Stimulated activated CD4-positive, alpha-beta T cell treated with anti-CD3 and anti-CD28 coated beads, TNF-alpha, amount 100 ng/mL, for 48 hours (primary cell): ENCODE data around the gene SNORC.

Source experiments
- DNase-seq, 3 donors: peaks; one replicate each; pipeline ENCODE4 v3.0.0-alpha.2; 2020; ENCODE audit warnings: low read depth in 3 of 3

The SNORC gene

DNA sequence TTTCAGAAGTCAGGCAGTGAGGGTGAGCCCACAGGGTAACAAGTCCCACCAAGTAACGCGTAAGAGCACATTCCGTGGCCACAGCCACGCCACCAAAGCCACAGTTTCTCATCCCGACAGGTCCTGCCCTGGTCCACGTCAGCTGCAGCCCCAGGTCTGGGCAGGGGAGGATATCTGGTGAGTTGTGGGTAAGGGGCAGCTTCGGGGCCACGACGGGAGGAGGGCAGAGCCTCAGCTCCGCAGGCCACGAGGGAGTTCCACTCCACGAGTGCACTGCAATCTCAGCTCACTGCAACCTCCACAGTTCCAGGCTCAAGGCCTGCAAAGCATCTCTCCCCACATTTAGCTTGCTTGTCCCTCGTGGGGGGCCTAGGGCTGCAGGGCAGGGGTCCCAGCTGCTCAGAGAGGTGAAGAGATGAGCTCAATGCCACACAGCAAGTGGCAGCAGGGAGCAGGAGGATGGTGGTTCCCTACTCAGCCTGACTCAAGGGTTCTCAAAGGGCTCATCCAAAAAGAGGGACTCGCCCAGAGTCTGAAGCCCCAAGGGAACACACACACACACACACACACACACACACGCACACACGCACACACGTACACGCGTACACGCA is 12.5 kb downstream of the SNORC start:
- DNase-seq, result no peak

DNA sequence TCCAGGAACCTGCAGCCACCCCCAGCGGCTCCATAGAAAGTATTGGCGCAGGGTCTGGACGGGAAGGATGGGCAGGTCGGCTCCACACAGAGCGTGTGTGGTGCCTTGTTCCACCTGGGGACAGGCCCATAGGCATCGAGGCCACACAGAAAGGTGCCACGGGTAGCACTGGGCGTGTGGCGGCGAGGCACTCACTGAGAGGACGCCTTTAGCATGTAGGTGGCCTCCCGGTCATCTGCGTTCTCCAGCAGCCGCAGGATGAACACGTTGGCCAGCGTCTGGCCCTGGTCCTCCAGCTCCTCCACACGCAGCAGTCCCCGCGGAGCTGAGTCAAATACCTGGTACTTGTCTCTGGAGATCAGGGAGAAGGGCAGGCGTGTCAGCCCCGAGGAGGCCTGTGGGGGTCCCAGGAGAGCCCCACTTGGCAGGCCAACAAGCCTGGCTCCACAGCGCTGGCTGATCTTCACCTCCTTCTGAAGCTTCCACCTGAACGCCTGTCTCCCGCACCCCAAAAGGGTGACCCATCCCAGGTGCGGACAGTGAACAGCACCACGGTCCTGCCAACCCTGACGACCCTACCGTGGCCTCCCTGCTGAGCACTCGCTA is 13.2 kb downstream of the SNORC start:
- DNase-seq, result no peak

DNA sequence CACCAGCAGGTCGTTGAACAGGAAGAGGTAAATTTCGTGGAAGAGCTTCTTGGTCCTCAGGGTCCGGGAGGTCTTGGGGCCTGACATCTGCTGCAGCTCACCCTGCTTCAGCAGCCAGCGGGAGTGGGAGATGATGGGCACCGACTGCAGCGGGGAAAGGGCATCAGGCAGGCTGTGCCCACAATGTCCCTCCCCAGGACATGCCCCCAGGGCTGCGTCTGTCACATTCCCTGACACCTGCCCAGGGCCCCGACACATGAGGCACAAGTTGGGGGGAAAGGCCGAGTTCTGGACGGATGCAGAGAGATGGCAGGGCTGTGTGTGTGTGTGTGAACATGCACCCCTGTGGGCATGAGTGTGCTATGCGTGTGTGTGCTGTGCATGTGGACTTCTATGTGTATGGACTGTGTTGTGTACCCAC is 13.9 kb downstream of the SNORC start:
- no peak for DNase-seq

DNA sequence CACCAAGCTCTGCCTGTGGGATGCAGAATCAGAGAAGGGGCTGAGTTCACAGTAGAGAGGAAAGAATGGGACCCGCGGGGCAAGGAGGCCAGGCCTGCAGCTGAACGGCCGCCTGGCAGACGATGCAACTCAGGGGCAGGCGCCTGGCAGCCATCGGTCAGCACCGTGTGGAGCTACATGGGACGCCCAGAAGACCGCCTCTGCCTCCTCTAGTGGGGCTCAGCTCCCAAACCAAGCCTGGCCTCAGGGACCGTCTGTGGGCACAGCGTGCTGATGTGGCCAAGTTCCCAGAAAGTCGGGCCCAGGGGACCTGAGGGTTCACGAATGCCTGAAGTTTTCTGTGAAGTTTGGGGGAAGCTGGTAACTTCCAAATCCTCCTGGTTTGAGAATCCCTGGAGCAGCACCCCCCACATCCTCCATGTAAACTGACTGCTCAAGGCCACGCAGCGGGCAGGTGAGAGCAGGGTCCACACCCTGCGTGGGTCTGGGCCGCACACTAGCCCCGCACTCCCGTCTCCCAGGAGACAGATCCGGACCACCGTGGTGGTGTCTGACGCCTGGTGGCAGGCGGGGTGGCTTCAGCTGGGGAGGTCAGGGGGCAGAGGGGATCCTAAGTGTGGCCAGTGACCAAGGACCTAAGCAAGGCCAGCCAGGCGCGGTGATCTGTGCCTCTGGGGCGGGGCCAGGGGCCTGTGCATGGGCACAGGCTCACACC is 14.6 kb downstream of the SNORC start:
- DNase-seq, result no peak

DNA sequence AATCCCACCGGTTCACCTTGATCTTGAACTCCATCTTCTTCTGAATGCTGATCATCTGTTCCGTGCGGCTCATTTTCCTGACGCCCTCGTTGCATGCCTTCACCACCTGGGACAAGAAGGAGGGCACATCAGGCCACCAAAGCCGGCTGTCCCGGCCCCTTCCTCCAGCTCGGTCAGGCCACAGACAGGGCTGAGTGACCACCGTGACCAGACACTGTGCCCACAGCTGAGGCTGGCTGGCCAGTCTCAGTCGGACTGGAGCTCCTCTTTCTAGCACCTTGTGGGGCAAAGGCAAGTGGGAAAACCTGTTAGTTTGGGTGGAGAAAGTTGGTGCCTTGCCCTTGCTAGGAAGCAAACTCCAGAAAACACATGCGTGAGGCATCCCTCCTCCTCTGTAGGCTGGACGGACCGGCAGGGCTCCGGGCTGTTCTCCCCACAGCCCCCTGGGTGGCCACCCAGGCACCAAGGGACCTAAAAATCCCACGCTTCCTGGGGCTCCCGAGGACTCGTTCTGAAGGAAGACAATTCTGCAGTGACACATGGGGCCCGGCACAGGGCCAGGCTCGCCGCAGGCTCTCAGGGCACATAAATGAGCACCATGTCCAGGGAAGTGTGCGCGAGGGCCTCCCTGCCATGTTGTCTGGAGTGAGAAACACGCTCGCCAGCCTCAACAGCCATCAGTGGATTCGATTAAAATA is 15.3 kb downstream of the SNORC start:
- DNase-seq, result no peak

DNA sequence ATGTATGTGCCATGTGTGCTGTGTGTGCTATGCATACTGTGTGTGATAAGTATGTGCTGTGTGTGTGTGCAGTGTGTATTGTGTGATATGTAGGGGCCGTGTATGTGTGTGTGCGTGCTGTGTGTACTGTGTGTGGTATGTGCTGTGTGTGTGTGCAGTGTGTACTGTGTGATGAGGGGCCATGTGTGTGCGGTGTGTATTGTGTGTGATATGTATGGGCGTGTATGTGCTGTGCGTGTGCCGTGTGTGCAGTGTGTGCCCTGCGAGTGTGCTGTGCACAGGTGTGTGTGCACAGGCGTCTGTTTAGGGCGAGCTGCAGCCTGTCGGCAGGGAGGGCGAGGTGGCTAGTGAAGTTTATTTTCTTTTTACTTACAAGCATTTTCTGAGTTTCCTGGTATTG is 16.1 kb downstream of the SNORC start:
- DNase-seq, result no peak

DNA sequence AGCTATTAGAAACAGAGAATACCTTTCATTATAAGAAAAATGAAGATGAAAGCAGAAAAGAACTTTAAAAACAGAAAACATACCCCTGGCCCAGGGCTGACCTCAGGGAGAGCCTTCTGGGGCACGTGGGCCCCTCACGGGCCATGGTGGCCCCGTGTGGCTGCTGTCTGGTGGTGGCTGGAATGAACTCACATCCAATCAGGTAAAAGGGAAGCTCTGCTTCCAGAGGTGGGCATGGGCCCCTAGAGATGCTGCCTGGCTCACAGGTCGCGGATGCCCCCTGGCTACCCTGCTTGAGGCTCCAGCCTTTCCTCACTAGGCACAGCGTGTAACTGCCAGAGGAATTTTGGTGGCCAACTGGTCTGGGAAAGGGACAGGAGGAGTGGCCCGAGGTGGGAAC is 16.6 kb downstream of the SNORC start:
- DNase-seq, result no peak

DNA sequence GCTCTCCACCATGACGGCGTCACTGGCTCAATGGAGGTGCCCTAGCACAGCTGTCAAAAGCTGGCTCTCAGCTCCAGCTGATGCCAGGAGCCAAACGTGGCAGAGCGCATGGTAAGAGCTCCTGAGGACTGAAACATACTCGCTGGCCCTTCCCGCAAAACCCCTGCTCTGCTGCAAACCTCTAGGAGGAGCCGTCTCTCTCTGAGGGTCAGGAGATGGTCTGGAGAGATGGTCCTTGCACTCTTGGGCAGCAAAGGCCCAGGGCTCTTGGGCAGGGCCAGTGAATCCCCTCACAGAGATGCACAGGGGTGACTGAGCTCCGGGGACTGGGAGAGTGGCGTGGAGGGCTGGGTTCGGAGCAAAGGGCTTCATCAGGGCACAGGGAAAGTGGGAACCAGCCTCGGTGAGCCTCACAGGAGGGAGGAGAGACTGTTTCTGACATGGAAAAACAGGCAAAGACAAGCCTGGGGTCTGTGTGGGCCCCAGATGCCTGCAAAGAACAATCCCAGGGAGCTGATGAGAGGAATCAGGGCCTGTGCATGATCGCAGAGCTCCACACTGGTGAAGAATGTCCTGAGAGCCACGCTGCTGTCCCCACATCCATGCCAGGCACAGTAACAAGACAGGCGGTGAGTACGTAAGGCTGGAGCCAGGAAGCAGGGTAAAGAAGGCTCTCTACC is 17.2 kb downstream of the SNORC start:
- DNase-seq, result no peak

DNA sequence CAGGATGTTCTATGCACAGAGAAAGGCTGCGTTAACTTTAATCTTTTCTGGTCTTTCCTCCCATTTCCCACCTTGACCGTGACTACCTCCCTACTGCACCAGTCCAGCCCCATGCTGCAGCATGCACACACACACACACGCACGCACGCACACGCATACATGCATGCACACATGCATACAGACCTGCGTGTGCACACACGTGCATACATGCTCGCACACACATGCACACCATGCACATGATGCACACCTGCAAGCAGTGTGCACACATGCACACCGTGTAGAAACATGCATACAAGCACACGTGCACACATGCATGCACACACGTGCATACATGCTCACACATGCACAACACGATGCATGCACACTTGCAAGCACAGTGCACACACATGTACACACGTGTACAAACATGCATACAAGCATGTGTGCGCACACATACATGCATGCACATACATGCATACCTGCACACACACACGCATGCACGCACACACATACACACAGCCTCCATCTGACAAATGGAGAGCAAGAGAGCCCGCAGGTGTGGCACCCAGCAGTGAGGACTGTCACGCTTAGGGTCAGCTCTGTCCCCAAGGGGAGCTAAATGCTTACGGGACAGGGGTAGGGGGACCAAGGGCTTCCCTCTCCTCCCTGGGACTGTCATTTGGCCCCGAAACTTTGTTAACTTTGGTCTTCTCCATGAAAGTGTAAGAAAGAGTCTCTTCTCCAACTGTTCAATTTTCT is 18.2 kb downstream of the SNORC start:
- no peak for DNase-seq

DNA sequence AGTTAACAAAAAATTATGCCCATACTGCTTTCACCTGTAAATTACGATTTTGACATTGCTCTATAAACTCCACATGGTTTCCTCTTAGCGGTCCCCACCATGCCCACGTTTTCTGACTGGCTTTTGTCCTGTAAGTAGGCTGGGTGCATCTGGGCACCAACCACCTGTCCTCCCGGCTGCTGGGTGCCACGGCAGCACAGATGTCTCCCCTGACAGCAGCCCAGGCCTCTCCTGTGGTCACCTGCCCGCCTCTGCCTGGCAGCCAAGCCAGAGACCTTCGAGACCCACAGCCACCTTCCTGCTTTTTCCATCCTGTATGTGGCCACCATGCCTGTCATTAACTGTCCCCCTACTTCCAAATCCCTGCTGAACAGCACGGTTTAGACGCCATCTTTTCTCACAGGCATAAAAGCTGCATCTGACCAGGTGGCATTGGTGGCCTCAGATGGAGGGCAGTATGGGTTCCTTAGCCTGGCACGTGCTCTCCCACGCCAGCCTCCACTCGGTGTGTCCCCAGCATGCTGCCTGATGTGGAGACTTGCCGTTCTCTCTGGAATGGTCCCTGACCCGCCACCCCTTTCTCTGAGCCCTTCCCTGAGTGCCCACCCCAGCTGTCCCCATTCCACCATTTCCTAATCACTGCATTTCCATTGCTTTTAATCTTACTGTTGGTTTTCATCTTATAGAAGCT is 18.9 kb downstream of the SNORC start:
- no peak for DNase-seq

DNA sequence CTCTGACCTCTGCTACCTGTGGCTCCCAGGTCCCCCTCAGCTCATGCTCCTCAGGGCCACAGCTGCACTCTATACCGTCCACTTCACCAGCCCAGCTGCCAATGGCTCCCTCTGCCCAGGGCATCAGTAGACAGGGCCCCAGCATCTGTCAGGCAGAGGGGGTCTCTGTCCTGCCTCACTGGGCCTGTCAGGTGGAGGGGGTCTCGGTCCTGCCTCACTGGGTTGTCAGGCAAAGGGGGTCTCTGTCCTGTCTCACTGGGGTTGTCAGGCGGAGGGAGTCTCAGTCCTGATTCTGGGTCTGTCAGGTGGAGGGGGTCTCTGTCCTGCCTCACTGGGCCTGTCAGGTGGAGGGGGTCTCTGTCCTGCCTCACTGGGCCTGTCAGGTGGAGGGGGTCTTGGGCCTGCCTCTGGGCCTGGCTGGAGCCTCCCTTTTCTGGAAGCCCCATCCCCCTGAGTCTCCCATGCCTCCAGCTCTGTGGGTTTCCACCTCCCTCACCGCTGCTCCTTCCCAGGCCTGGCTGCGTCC is 19.9 kb downstream of the SNORC start:
- DNase-seq, result no peak

DNA sequence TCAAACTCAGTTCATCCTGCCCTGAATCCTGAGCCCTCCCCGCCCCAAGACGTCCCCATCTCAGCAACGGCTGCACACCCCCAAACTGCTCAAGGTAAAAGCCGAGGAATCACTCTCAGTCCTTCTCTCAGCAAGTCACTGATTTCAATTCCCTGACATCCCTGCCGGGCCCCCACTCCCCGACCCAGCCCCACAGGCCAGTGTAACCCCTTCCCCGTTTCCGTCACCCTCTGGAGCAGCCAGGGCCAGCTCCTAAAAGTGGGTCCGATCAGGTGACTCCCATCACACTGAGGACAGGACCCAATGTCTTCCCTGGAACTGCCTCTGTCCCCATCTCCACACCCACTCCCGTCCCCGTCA is 20.5 kb downstream of the SNORC start:
- no peak for DNase-seq

DNA sequence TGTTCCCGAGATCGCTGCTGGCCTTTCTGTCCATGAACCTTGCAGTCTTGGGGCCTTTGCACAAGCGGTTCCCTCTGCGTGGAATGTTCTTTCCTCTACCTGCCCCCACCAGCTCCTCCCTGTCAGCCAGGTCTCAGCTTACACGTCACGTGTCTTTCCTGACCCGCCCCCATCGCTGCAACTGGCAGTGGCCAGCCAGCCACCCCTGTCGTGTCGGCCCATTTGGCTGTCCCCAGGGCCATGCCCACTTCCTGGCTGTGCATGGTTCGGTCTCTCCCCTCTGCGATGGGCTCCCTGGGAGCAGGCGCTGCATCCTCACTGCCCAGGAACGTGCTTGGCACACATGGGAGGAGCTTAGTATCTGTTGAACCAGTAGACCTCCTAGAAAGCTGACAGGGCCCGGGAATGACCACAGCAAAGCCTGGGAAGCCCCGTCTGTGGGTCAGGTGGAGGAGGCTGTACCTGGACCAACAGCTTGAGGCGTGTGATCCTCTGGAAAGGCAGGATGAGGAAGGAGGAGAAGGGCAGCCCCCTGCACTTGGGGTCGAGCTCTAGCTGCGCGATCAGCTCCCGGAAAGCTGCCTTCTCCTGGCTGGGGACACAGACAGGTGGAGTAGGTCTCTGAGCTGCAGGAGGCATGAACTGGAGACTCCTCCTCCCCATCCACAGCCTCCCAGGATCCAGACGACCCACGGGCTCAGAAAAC is 21.0 kb downstream of the SNORC start:
- no peak for DNase-seq

DNA sequence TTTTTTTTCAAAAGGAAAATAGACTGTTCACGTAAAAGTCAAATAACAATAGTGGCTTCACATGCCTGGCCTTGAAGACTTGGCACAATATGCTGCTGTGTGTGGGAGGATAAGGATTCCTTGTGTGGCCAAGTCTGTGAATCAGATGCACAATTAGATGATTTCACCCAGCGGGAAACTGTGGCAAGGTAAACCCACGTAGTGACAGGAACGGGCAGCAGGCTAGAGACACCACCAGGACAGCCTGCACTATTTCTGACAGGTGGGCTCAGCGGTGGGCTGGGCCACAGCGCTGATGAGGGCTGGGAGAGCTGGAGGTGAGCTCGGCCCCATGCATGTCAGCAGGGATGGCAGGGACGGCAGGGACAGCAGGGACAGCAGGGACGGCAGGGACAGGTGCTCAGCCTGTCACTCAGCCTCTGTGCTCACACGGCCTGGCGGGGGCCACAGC is 21.6 kb downstream of the SNORC start:
- DNase-seq, result no peak

DNA sequence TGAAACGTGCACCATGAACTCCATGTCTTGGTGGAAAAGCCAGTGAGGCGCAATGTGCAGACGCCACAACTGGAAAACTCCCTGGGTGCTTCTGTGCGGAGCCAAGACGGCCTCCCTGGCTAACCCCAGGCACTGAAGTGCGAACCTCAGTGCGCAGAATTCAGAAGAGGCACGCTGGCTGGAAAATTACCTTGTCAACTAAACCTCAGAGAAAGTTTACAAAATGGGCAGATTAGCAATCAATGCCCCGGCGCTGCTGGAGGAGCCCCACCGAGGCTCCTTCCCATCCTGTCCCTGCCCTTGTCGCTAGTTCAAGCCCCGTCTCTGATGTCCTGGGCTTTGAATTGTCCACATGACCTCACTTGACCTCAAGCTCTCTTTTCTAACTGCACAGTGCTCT is 22.2 kb downstream of the SNORC start:
- no peak for DNase-seq

DNA sequence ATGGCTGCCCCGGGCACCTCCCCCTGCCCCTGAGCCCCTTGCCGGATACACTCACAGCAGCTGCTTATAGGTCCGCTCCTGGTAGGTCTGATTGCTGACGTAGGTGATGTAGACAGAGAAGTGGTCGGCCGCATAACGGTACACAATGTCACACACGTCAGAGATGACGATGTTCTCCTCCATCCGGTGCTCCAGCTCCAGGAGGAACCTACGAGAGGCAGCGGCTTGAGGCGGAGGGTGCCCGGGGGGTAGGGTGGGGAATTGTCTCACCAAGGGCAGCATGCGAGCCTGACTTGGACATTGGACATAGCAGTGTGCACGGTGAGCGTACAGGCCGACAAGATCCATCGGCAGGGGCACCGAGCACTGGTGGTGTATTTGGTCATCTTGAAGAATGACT is 22.8 kb downstream of the SNORC start:
- no peak for DNase-seq

DNA sequence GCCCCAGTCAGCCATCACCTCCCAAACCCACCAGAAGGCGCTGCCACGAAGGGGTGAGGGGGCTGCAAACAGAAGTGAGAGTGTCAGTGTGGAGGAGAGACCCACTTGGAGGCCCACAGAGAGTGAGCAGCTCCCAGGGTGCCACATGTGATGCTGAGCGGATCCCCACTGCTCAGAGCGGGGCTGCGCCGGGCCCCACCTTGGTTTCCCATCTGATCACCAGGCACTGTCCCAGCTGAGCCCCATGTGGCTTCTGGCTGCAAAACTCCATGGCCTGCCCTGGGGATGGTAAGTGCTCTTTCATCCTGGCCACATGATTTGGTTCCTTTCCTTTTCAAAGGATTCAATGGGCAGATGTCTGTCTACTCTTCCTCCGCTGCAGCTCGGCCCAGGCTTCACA is 23.8 kb downstream of the SNORC start:
- DNase-seq, result no peak

DNA sequence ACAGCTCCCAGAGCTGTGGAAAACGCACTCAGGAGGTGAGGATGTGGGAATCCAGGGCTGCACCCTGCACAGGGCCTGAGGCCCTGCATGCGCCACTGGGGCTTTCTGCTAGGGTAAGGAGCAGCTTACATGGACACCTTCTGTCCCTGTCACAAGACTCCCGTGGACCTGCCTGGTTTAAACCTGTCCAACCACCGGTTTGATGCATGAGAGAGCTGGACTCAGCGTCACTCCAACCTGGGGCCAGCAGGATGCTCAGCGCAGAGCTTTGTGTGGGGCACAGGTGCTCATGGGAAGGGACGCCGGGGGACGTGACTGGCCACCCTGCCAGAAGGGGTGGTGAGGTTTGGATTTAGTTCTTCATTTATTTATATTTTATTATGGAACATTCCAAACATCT is 24.2 kb downstream of the SNORC start:
- DNase-seq, result no peak

DNA sequence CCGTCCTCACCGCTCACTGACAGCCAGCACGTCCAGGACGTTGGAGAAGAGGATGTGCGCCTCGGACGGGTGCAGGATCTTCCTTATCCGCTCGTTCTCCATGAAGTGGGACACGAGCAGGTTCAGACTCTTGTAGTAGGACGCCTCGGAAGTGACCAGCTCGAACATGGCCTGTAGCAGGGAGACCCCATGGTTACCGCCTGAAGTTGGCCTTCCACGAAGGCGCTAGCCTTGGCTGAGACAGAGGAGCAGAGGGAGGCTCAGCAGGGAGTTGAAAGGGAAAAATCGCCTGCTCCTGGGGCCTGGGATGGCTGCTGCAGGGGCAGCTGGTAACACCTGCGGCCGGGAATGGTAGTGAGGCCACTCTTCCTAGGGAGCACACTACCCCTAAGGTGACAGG is 24.7 kb downstream of the SNORC start:
- no peak for DNase-seq

DNA sequence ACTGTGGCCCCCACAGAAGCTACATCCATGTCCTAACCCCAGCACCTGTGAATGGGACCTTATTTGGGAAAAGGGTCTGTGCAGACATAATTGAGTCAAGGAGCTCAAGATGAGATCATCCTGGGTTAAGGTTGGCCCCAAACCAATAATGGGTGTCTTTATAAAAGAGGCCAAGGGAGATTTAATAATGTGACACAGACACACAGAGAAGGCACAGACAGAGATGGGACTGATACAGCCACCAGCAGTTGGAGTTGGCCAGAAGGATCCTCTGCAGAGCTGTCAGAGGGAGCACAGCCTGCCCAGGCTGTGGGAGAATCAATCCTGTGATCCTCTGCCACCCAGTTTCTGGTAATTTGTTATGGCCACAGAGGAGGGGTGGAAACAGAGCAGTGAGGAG is 26.0 kb downstream of the SNORC start:
- DNase-seq, result no peak
